HepG2 (cell line): ENCODE data around the gene HDGFL2. TPM values are rescaled to one million over a fixed set of nuclear protein-coding genes. Genes with fewer than 3 reads are reported as not detected.

Source experiments
- ATM ChIP-seq: fragments of 450-650 bp; IDR thresholded peaks from 2 replicates; pipeline ENCODE4 v1.7.1; 2017; ENCODE audit warnings: mild to moderate bottlenecking, borderline replicate concordance
- CBFB ChIP-seq: sonication (generic); formaldehyde crosslinking; IDR thresholded peaks from 2 replicates; pipeline ENCODE4 v1.4.0; 2020; ENCODE audit warnings: missing genetic modification reagents
- GZF1 ChIP-seq: sonication (generic); formaldehyde crosslinking; IDR thresholded peaks from 2 replicates; pipeline ENCODE4 v1.5.1; 2020; ENCODE audit warnings: mild to moderate bottlenecking, missing genetic modification reagents
- JARID2 ChIP-seq: sonication (generic); formaldehyde crosslinking; IDR thresholded peaks from 2 replicates; pipeline ENCODE4 v1.8.1; 2023; ENCODE audit warnings: missing genetic modification reagents, inconsistent platforms; ENCODE audit not compliant: insufficient replicate concordance
- JDP2 ChIP-seq: sonication (generic); formaldehyde crosslinking; IDR thresholded peaks from 2 replicates; pipeline ENCODE4 v1.8.1; 2022; ENCODE audit warnings: missing genetic modification reagents, borderline replicate concordance
- KDM5A ChIP-seq: fragments of 200-600 bp; sonication (generic); IDR thresholded peaks from 2 replicates; pipeline ENCODE4 v1.7.0; 2018; ENCODE audit warnings: antibody characterized with exemption, mild to moderate bottlenecking, low read length, borderline replicate concordance
- MATR3 ChIP-seq: sonication (generic); formaldehyde crosslinking; IDR thresholded peaks from 2 replicates; pipeline ENCODE4 v1.4.0; 2020; ENCODE audit warnings: missing genetic modification reagents
- MAX ChIP-seq: IDR thresholded peaks from 2 replicates; pipeline ENCODE4 v1.6.1; 2012; ENCODE audit warnings: inconsistent platforms
- MIXL1 ChIP-seq: IDR thresholded peaks from 2 replicates; pipeline ENCODE4 v1.6.1; 2016
- NCOA1 ChIP-seq: sonication (generic); formaldehyde crosslinking; IDR thresholded peaks from 2 replicates; pipeline ENCODE4 v1.9.0; 2021; ENCODE audit warnings: missing genetic modification reagents
- RAD21 ChIP-seq: fragments of 450-650 bp; formaldehyde crosslinking; IDR thresholded peaks from 2 replicates; pipeline ENCODE4 v1.5.0; 2020; ENCODE audit warnings: mild to moderate bottlenecking
- RBAK ChIP-seq: sonication (generic); formaldehyde crosslinking; IDR thresholded peaks from 2 replicates; pipeline ENCODE4 v1.5.1; 2020; ENCODE audit warnings: mild to moderate bottlenecking, missing genetic modification reagents
- RFXANK ChIP-seq: IDR thresholded peaks from 2 replicates; pipeline ENCODE4 v1.6.1; 2016
- SKI ChIP-seq: fragments of 450-650 bp; IDR thresholded peaks from one replicate; pipeline ENCODE4 v1.6.1; 2018; ENCODE audit warnings: mild to moderate bottlenecking; ENCODE audit not compliant: partially characterized antibody
- ZFYVE20 ChIP-seq: sonication (generic); formaldehyde crosslinking; IDR thresholded peaks from 2 replicates; pipeline ENCODE4 v1.8.0; 2023; ENCODE audit warnings: low read depth, mild to moderate bottlenecking, moderate library complexity, missing genetic modification reagents, borderline replicate concordance
- ZHX1 ChIP-seq: sonication (generic); formaldehyde crosslinking; IDR thresholded peaks from 2 replicates; pipeline ENCODE4 v1.8.1; 2022; ENCODE audit warnings: low read depth, mild to moderate bottlenecking, missing genetic modification reagents
- ZNF160 ChIP-seq: sonication (generic); formaldehyde crosslinking; IDR thresholded peaks from 2 replicates; pipeline ENCODE4 v1.8.0; 2022; ENCODE audit warnings: mild to moderate bottlenecking, inconsistent platforms, missing genetic modification reagents
- ZNF503 ChIP-seq: sonication (generic); formaldehyde crosslinking; IDR thresholded peaks from 2 replicates; pipeline ENCODE4 v1.4.0; 2020; ENCODE audit warnings: missing genetic modification reagents
- ZNF589 ChIP-seq: sonication (generic); formaldehyde crosslinking; conservative IDR thresholded peaks from 2 replicates; pipeline ENCODE4 v1.8.0; 2022; ENCODE audit warnings: mild to moderate bottlenecking, moderate library complexity, missing genetic modification reagents
- ZNF629 ChIP-seq: sonication (generic); formaldehyde crosslinking; conservative IDR thresholded peaks from 2 replicates; pipeline ENCODE4 v1.5.0; 2020; ENCODE audit warnings: missing genetic modification reagents
- ZNF724P ChIP-seq: sonication (generic); formaldehyde crosslinking; IDR thresholded peaks from 2 replicates; pipeline ENCODE4 v1.8.0; 2022; ENCODE audit warnings: missing genetic modification reagents, borderline replicate concordance
- ZNF761 ChIP-seq: sonication (generic); formaldehyde crosslinking; conservative IDR thresholded peaks from 2 replicates; pipeline ENCODE4 v1.4.0; 2020; ENCODE audit warnings: mild to moderate bottlenecking, missing genetic modification reagents
- ZNF850 ChIP-seq: sonication (generic); formaldehyde crosslinking; conservative IDR thresholded peaks from 2 replicates; pipeline ENCODE4 v1.9.0; 2021; ENCODE audit warnings: mild to moderate bottlenecking, missing genetic modification reagents
- ZSCAN30 ChIP-seq: sonication (generic); formaldehyde crosslinking; IDR thresholded peaks from 2 replicates; pipeline ENCODE4 v1.5.0; 2020; ENCODE audit warnings: mild to moderate bottlenecking, missing genetic modification reagents
- polyA plus RNA-seq, 8 experiments: library from polyadenylated mRNA; depleted of rRNA in 3 of 8; stranded (reverse) in 7 of 8; unstranded in 1 of 8; fragments of >200 nt; fragmentation: Illumina TruSeq in 4 of 8; extraction: Trizol in 4 of 8; gene quantifications; 2 replicates each; pipeline versions ENCODE4 v1.2.1 to v1.2.3, GENCODE V29; 2011 to 2016; ENCODE audit warnings: low read depth in 4 of 8, missing spikeins in 1 of 8, mixed read lengths in 1 of 8; ENCODE audit not compliant: insufficient read depth in 1 of 8
- total RNA-seq, 5 experiments: library from RNA; depleted of rRNA; stranded (reverse); fragments of >200 nt; fragmentation: Illumina TruSeq; extraction: Trizol; gene quantifications; 2 replicates each; pipeline ENCODE4 v1.2.3, GENCODE V29; 2016; ENCODE audit warnings: low read depth in 1 of 5
- TF ChIP-seq, protein P1 (sequence below): sonication (generic); formaldehyde crosslinking; IDR thresholded peaks from 2 replicates; pipeline ENCODE4 v1.5.0; 2020; ENCODE audit warnings: mild to moderate bottlenecking, missing genetic modification reagents, moderate library complexity

Gene HDGFL2
- total and polyA plus RNA-seq, 2 of the 13 experiments (the other 11 are each of a cell fraction or from before 2014, with no cell fraction given), result 20.0 to 51.1 TPM

- TF ChIP-seq ZNF503 (CRISPR knock-in tag) (0 out of 2 replicates have a peak, but pooled peaks have one; percentile 27), ZNF761 (CRISPR knock-in tag) (no peak), MAX (peak; percentile 75), ZNF589 (CRISPR knock-in tag) (no peak), JARID2 (CRISPR knock-in tag) (no peak), MIXL1 (peak; percentile 66; the same call in 1 of the 2 replicates), RFXANK (CRISPR knock-in tag) (no peak), ZNF629 (CRISPR knock-in tag) (no peak), ZHX1 (CRISPR knock-in tag) (no peak), KDM5A (no peak), RAD21 (no peak), SKI (peak; percentile 11), ZNF724P (CRISPR knock-in tag) (no peak), ATM (no peak), ZNF160 (CRISPR knock-in tag) (no peak), JDP2 (no peak), ZSCAN30 (no peak), MATR3 (CRISPR knock-in tag) (no peak), ZFYVE20 (no peak), NCOA1 (no peak), CBFB (CRISPR knock-in tag) (peak; percentile 78; the same call in 1 of the 2 replicates), GZF1 (CRISPR knock-in tag) (no peak), RBAK (CRISPR knock-in tag) (no peak), ZNF850 (no peak)
- TF ChIP-seq, protein P1, sequence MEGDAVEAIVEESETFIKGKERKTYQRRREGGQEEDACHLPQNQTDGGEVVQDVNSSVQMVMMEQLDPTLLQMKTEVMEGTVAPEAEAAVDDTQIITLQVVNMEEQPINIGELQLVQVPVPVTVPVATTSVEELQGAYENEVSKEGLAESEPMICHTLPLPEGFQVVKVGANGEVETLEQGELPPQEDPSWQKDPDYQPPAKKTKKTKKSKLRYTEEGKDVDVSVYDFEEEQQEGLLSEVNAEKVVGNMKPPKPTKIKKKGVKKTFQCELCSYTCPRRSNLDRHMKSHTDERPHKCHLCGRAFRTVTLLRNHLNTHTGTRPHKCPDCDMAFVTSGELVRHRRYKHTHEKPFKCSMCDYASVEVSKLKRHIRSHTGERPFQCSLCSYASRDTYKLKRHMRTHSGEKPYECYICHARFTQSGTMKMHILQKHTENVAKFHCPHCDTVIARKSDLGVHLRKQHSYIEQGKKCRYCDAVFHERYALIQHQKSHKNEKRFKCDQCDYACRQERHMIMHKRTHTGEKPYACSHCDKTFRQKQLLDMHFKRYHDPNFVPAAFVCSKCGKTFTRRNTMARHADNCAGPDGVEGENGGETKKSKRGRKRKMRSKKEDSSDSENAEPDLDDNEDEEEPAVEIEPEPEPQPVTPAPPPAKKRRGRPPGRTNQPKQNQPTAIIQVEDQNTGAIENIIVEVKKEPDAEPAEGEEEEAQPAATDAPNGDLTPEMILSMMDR (CRISPR knock-in tag), result 0 out of 2 replicates have a peak, but pooled peaks have one; percentile 16
Observed at GRCh38 chr19:4457654-4458395, 14.3 kb upstream of the HDGFL2 start, which contains the start of gene UBXN6 (continued).
